Endodermal cell (in vitro differentiated cells): ENCODE data around the gene ARL4C. TPM values are rescaled to one million over a fixed set of nuclear protein-coding genes. Genes with fewer than 3 reads are reported as not detected.

Experiments used
- DNase-seq: peaks from one replicate; pipeline ENCODE4 v3.0.0-alpha.2; 2017
- H3K27ac ChIP-seq: 2 replicates; pipeline ENCODE4 v1.5.1; 2013; ENCODE audit warnings: mild to moderate bottlenecking, low read depth, low read length, moderate library complexity
- H3K27me3 ChIP-seq: 2 replicates; pipeline ENCODE4 v1.6.1; 2013; ENCODE audit warnings: mild to moderate bottlenecking, low read length, moderate library complexity; ENCODE audit not compliant: insufficient read depth, control insufficient read depth, poor library complexity, severe bottlenecking
- H3K36me3 ChIP-seq: 2 replicates; pipeline ENCODE4 v1.7.0; 2013; ENCODE audit warnings: mild to moderate bottlenecking, low read length, moderate library complexity; ENCODE audit not compliant: control insufficient read depth, insufficient read depth
- H3K4me1 ChIP-seq: one replicate; pipeline ENCODE4 v1.7.0; 2013; ENCODE audit warnings: low read length; ENCODE audit not compliant: control insufficient read depth, insufficient read depth
- H3K4me3 ChIP-seq: 2 replicates; pipeline ENCODE4 v1.5.1; 2013; ENCODE audit warnings: mild to moderate bottlenecking, low read length, moderate library complexity
- H3K9ac ChIP-seq: 2 replicates; pipeline ENCODE4 v1.6.1; 2013; ENCODE audit warnings: mild to moderate bottlenecking, low read length, moderate library complexity; ENCODE audit not compliant: poor library complexity, severe bottlenecking; ENCODE audit errors: extremely low read depth
- H3K9me3 ChIP-seq: 2 replicates; pipeline ENCODE4 v1.6.1; 2013; ENCODE audit warnings: mild to moderate bottlenecking, low read length, moderate library complexity; ENCODE audit not compliant: control insufficient read depth
- H3K27ac Mint-ChIP-seq: 2 replicates; pipeline ENCODE4 v1.8.0; 2020; ENCODE audit warnings: mixed read lengths
- H3K27me3 Mint-ChIP-seq: 2 replicates; pipeline ENCODE4 v1.8.0; 2021; ENCODE audit warnings: mild to moderate bottlenecking, mixed read lengths; ENCODE audit not compliant: insufficient read depth
- H3K36me3 Mint-ChIP-seq: 2 replicates; pipeline ENCODE4 v1.8.0; 2020; ENCODE audit warnings: low read depth, mixed read lengths
- H3K4me1 Mint-ChIP-seq: 2 replicates; pipeline ENCODE4 v1.8.0; 2020; ENCODE audit warnings: mixed read lengths
- H3K4me3 Mint-ChIP-seq: 2 replicates; pipeline ENCODE4 v1.8.0; 2020; ENCODE audit warnings: mild to moderate bottlenecking, moderate library complexity, mixed read lengths
- H3K9me3 Mint-ChIP-seq: 2 replicates; pipeline ENCODE4 v1.8.0; 2020; ENCODE audit warnings: mild to moderate bottlenecking, mixed read lengths
- WGBS, 2 experiments: methylation state at CpG; one replicate each; pipeline versions ENCODE4 v1.1.5 to v1.1.7; 2013; ENCODE audit warnings: missing lambda C conversion rate in 2 of 2, mixed read lengths in 1 of 2; ENCODE audit not compliant: insufficient coverage in 1 of 2, insufficient read length in 1 of 2; 5-methylcytosine and 5-hydroxymethylcytosine counted together
- total RNA-seq, 2 donors: library from RNA; stranded (reverse); fragmentation: NEBNext Ultra II Directional in 1 of 2; extraction: Animal tissue kit (Norgen Biotek cat#: 25700) in 1 of 2; gene quantifications; 2 replicates in 1 of 2; 3 replicates in 1 of 2; pipeline ENCODE4 v1.2.1, GENCODE V29; 2021
- TF ChIP-seq, protein P1 (sequence below): fragments of 200-600 bp; sonication (generic); conservative IDR thresholded peaks from 2 replicates; pipeline ENCODE4 v1.5.0; 2021; ENCODE audit warnings: antibody characterized with exemption, mild to moderate bottlenecking

The ARL4C gene
- total RNA-seq, 2 donors from 2014 or later = 9.3 to 21.7 TPM

DNA sequence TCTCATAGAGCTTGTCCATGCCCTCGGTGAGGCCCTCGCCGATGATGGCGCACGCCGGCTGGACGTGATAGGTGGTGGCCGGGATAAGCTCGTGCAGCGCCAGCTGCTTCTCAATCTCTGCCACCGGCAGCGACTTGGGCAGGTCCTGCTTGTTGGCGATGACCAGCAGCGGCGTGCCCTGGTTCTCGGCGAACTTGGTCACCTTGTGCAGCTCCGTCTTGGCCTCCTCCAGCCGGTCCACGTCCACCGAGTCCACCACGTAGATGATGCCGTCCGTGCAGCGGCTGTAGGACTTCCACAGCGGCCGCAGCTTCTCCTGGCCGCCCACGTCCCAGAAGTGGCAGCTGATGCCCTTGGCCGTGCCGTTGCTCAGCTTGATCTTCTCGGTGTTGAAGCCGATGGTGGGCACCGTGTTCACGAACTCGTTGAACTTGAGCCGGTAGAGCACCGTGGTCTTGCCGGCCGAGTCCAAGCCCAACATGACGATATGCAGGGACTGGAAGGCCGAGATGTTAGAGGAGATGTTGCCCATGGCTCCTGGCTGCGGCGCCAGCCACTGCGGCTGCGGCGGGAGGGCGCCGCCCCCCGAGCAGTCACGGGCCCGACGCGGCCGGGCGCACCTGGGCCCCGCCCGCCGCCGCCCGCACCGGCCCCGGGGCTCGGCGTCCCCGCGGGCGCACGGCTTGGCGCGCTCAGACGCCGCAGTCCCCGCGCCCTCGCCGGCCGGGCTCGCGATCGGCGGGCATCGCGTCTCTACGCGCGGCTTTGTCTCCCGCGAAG lies 636 bp downstream of the ARL4C start:
- peak overlapping the region; percentile 23 for H3K27ac Mint-ChIP-seq
- H3K4me1 Mint-ChIP-seq = peaks cover 20% of the 10 kb centered on the region
- TF ChIP-seq, protein P1, sequence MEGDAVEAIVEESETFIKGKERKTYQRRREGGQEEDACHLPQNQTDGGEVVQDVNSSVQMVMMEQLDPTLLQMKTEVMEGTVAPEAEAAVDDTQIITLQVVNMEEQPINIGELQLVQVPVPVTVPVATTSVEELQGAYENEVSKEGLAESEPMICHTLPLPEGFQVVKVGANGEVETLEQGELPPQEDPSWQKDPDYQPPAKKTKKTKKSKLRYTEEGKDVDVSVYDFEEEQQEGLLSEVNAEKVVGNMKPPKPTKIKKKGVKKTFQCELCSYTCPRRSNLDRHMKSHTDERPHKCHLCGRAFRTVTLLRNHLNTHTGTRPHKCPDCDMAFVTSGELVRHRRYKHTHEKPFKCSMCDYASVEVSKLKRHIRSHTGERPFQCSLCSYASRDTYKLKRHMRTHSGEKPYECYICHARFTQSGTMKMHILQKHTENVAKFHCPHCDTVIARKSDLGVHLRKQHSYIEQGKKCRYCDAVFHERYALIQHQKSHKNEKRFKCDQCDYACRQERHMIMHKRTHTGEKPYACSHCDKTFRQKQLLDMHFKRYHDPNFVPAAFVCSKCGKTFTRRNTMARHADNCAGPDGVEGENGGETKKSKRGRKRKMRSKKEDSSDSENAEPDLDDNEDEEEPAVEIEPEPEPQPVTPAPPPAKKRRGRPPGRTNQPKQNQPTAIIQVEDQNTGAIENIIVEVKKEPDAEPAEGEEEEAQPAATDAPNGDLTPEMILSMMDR = no peak
- peak overlapping the region; percentile 47 for H3K9ac ChIP-seq
- H3K4me3 Mint-ChIP-seq = peak overlapping the region; percentile 69
- peaks cover 29% of the 10 kb centered on the region for H3K27me3 Mint-ChIP-seq
- H3K9me3 ChIP-seq = no peaks in the 10 kb centered on the region
- H3K36me3 ChIP-seq = no peaks in the 10 kb centered on the region
- WGBS, 2 experiments = 0% methylated on average over 33 to 89 of the region's 89 CpGs
- peak; percentile 79 for DNase-seq
- no peaks in the 10 kb centered on the region for H3K36me3 Mint-ChIP-seq
- H3K27me3 ChIP-seq = peaks cover 8% of the 10 kb centered on the region
- H3K9me3 Mint-ChIP-seq = no peaks in the 10 kb centered on the region
- peak overlapping the region; percentile 80 for H3K27ac ChIP-seq
- H3K4me1 ChIP-seq = no peaks in the 10 kb centered on the region
- peak overlapping the region; percentile 90 for H3K4me3 ChIP-seq

DNA sequence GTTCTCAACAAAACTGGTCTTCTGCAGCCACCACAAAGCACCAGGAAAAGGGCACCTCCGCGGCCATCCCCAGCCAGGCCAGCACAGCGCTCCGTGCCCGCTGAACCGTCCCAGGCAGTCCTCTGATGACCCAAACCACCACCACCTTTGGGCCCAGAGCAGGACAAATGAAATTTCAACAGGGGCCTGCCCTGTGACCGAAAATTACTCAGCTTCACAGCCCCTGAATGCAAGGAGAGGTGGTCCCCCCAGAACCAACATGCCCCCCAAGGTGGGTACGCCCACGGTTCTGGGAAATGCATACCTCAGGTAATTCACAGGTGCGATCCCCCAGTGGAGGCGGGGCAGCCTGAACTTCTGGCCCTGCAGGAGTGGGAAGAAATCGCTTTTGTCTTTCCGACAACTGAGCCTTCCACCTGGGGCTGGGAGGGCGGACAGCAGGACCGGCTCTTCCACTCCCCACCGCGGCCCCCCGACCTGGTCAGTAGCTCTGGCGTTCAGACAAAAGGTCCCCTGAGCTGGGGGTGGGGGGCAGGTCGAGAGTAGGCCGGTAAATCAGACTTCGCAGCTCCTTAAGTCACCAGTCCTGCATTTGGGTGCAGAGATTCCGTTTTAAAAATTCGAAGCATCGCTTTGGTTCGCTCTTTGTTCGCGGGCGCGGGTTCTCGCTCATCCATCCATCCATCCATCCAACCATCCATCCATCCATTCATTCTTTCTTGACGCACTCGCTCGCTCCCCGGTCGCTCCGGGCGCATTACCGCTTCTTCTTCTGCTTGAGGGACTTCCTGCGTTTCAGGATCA lies 1.4 kb downstream of the ARL4C start:
- WGBS, 2 experiments = 1% methylated on average over 16 to 40 of the region's 40 CpGs
- Mint-ChIP-seq H3K27ac (peak overlapping the region; percentile 23), H3K36me3 (no peaks in the 10 kb centered on the region), H3K9me3 (no peaks in the 10 kb centered on the region), H3K27me3 (peaks cover 29% of the 10 kb centered on the region), H3K4me1 (peaks cover 20% of the 10 kb centered on the region), H3K4me3 (peak overlapping the region; percentile 69)
- Histone ChIP-seq H3K4me1 (no peaks in the 10 kb centered on the region), H3K9ac (peak overlapping the region; percentile 47), H3K27ac (peak overlapping the region; percentile 12), H3K9me3 (no peaks in the 10 kb centered on the region), H3K36me3 (no peaks in the 10 kb centered on the region), H3K27me3 (peaks cover 8% of the 10 kb centered on the region), H3K4me3 (peak overlapping the region; percentile 90)
- TF ChIP-seq, protein P1 = peak; percentile 21
- peak; percentile 86 for DNase-seq

DNA sequence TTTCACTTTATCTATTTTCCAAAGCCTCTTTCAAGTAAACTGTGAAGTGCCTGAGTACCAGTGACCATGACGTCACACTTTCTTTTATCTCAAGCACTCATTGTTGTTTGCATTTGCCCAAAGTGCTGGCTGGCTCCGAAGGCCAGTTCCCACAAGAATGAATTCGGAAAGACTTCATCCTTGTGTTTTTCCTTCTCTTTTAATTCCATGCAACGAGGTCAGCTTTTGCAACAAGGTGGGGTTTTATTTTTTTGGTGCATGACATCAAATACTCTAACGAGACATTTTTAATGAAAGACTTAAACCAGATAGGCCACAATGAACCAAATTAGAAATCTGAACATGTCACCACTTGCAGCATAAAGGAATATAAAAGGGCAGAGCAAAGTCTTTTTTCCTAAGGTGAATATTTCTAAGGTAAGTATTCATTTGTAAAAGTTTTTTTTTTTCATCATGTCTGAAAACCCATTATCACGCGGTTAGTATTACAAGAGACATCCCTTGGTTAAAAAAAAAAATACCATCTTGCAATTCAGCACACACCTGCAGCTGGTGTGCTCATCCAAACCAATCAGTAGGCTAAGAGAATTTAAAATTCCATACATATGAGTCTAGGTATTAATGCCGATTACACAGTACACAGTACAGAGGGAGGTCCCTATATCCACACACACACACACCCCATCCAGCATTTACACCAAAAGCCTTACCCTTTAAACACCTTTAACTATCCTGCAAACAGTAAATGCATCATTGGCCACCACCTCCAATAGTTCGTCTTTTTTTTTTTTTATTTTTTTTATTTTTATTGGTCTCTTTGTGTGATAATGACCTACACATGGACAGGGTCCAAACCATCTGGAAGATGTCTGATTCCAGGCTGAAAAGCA lies 2.3 kb downstream of the ARL4C start:
- Mint-ChIP-seq H3K4me1 (peaks cover 20% of the 10 kb centered on the region), H3K9me3 (no peaks in the 10 kb centered on the region), H3K27ac (no peak overlapping the region), H3K36me3 (no peaks in the 10 kb centered on the region), H3K4me3 (peak overlapping the region; percentile 69), H3K27me3 (peaks cover 29% of the 10 kb centered on the region)
- Histone ChIP-seq H3K9me3 (no peaks in the 10 kb centered on the region), H3K27ac (peak overlapping the region; percentile 73), H3K36me3 (no peaks in the 10 kb centered on the region), H3K27me3 (peaks cover 8% of the 10 kb centered on the region), H3K4me1 (no peaks in the 10 kb centered on the region), H3K9ac (peak overlapping the region; percentile 47), H3K4me3 (peak overlapping the region; percentile 90)
- TF ChIP-seq, protein P1 = no peak
- 20 to 37% methylated on average over 3 to 9 of the region's 9 CpGs for WGBS, 2 experiments
- peak; percentile 56 for DNase-seq
